ENCODE results near the gene PGAM5. TPM values are rescaled to one million over a fixed set of nuclear protein-coding genes. Genes with fewer than 3 reads are reported as not detected.

The PGAM5 gene
- total and polyA plus RNA-seq, 9 of the 15 experiments (the other 6 are each of a cell fraction or from before 2014, with no cell fraction given) = 7.4 to 121 (median 69.5) TPM

GRCh38 chr12:132754160-132754932 lies 43.7 kb downstream of the PGAM5 start:
- DNase-seq (ENCODE audit: extremely low read depth in 1 of 4, low spot score in 3 of 4) (peak in 2 of 4 experiments; percentile 20 to 31), ATAC-seq (peak; percentile 69), FAIRE-seq (no peak)
- H3K4me1 ChIP-seq (replicated peaks in 1 of 2; ENCODE audit: control insufficient read depth in 2 of 2, insufficient read depth in 2 of 2, low read length in 2 of 2) = peaks cover 3 to 18% of the 10 kb centered on the region in 2 experiments; a peak in 3 of 5 replicates
- WGBS (ENCODE audit: insufficient coverage, low coverage, missing lambda C conversion rate) = 86% methylated on average over 13 of the region's 14 CpGs
- no peak overlapping the region for H3K27ac ChIP-seq (ENCODE audit: extremely low read depth, low read depth, low read length)
- peaks cover 84% of the 10 kb centered on the region for H3K36me3 ChIP-seq (ENCODE audit: control insufficient read depth, insufficient read depth, low read length)
- H3K4me3 ChIP-seq = no peak overlapping the region
- H2AFZ ChIP-seq (ENCODE audit: low read depth, low read length) = no peak overlapping the region
- no peak overlapping the region for H3K9ac ChIP-seq (ENCODE audit: insufficient read depth in 1 of 2, low read depth in 2 of 2, low read length in 2 of 2)
- H3K9me3 ChIP-seq (replicated peaks; ENCODE audit: control insufficient read depth, insufficient read depth, low read depth, low read length) = no peaks in the 10 kb centered on the region
- no peak overlapping the region for H3K4me2 ChIP-seq (ENCODE audit: insufficient read depth, low read length)
- TF ChIP-seq ELF4 (CRISPR knock-in tag; IDR thresholded peaks at IDR 0.05) (no peak), PYGO2 (tag; IDR thresholded peaks at IDR 0.05) (no peak), ZNF408 (CRISPR knock-in tag; IDR thresholded peaks at IDR 0.05; ENCODE audit: low read depth) (no peak), RAD21 (CRISPR knock-in tag; conservative IDR thresholded peaks at IDR 0.05 in 1 of 2, IDR thresholded peaks at IDR 0.05 in 1 of 2) (no peak), SFPQ (IDR thresholded peaks at IDR 0.05; ENCODE audit: low read depth, low read length) (no peak), NKRF (IDR thresholded peaks at IDR 0.05; ENCODE audit: borderline replicate concordance) (no peak), SP2 (IDR thresholded peaks at IDR 0.05; ENCODE audit: extremely low read depth, low read depth, low read length, poor library complexity, severe bottlenecking) (no peak), SIN3A (IDR thresholded peaks at IDR 0.05; ENCODE audit: borderline replicate concordance in 2 of 2, control insufficient read depth in 1 of 2, low read depth in 2 of 2, low read length in 2 of 2) (no peak), CTBP1 (IDR thresholded peaks at IDR 0.05; ENCODE audit: borderline replicate concordance) (no peak), ZNF449 (CRISPR knock-in tag; IDR thresholded peaks at IDR 0.05) (no peak), FOXK1 (CRISPR knock-in tag; IDR thresholded peaks at IDR 0.05; ENCODE audit: borderline replicate concordance) (no peak), E2F1 (CRISPR knock-in tag; IDR thresholded peaks at IDR 0.05) (no peak)
- BruUV-seq (replicated peaks) = no TSS peak
- in situ Hi-C loops (cut with MboI) = no loop called here
- H4K20me1 ChIP-seq (replicated peaks; ENCODE audit: control insufficient read depth, insufficient read depth, low read length) = peaks cover 9% of the 10 kb centered on the region
- CTCF ChIA-PET (ENCODE audit: low intra/inter-chr PET ratio) = no interaction called here
- POLR2A ChIA-PET = no interaction called here
- peaks cover 63% of the 10 kb centered on the region for H3K79me2 ChIP-seq (ENCODE audit: control insufficient read depth, insufficient read depth, low read length)
- H3K27me3 ChIP-seq (ENCODE audit: control insufficient read depth in 2 of 2, insufficient read depth in 2 of 2, low read length in 2 of 2) = no peaks in the 10 kb centered on the region
- intact Hi-C loops (cut with micrococcal nuclease) = no loop called here
- peaks cover 3% of the 10 kb centered on the region for H3K9me1 ChIP-seq (ENCODE audit: control insufficient read depth, insufficient read depth, low read length)
